GM21529 (cell line): ENCODE results near the gene TREM1.
"Not testable (repeated sequence)": the region's sequence is repeated elsewhere in the genome, so short reads cannot be mapped to it uniquely, and the experiment has no call there.

Experiments used
- ATAC-seq: cut with Tn5 transposase; IDR thresholded peaks from one replicate; pipeline ENCODE4 v1.9.1; 2021; ENCODE audit not compliant: unreplicated experiment

The TREM1 gene

DNA sequence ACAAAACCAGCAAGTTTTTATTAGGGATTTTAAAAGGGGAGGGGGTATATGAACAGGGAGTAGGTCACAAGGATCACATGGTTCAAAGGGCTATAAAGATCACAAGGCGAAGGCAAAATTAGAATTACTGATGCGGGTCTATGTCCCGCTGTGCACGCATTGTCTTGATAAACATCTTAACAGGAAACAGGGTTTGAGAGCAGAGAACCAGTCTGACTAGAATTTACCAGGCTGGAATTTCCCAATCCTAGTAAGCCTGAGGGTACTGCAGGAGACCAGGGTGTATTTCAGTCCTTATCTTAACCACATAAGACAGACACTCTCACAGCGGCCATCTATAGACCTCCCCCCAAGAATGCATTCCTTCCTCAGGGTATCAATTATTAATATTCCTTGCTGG is 10.8 kb upstream of the TREM1 start:
- ATAC-seq, result not testable (repeated sequence)

GRCh38 chr6:41294214-41294872 is 7.9 kb upstream of the TREM1 start:
- ATAC-seq, result no peak

DNA sequence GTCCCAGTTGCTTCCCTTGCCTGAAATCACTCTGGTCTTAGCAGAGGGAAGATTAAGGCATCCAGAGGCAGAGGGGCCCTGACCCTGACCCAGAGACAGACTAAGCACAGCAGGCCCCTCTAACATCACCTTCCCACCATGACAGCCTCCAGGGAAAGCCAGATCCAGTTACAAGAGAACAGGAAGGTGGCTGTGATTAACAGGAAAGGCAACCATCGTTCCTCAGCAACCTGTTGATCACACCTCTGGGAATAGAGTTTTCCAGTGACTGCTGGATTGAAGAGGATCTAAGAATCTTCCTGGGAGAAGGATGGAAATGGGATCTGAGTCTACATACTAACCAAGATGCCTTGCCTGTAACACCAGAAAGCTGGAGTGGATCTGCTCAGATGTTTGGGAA is 5.2 kb upstream of the TREM1 start:
- no peak for ATAC-seq

DNA sequence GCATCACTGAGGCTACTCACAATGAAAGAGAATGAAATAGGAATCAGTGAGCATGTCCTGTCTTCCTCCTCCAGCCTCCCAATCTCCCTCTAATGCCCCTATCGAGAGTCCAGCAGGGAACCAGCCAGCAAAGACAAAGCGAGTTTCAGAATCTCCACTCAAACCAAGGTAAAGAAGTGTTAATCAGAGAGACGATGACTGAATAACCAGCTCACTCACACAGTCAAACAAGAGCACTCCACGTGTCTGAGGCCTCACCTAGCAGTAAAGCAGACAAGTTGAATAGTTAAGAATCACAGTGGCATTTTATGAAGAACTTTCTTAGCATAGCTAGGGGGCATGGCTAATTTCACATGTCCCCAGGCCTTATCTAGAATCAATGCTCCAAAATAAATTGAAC is 3.3 kb upstream of the TREM1 start:
- no peak for ATAC-seq

DNA sequence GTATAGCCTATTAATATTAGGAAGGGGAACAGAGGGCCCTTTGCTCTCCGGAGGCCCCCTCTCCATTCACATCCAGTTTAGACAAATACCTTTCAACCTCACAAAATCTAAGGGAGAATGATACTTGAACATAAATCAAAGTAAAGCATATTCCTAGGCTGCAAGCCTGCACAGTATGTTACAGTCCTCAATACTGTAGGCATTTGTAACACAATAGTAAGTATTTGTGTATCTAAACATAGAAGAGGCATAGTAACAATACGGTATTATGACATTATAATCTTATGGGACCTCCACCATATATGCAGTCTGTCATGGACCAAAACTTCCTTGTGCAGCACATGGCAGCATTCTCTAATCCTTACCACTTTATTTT is 2.3 kb upstream of the TREM1 start:
- ATAC-seq, result no peak

GRCh38 chr6:41288030-41288753 is 1.7 kb upstream of the TREM1 start:
- peak; percentile 71 for ATAC-seq

DNA sequence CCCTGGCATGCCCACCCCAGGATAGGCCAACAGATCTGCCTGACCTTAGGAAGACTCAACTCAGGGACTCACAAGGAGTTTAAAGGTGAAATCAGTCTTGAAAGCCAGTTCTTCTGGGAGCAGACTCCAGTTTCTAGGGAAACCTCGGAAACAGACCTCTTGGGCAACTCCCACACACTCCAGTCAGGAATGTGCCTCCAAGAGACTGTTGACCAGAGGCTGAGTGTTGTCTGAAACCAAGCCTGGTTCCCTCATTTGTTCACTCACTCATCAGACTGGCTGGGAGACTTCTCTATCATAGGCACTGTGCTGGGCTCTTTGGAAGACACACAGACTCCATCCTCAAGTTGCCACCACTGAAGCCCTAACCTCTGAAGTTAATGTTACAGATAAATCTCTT is 1.8 kb downstream of the TREM1 start:
- ATAC-seq, result no peak

- no peak for ATAC-seq
These were observed 2.9 kb downstream of the TREM1 start for GRCh38 chr6:41283600-41283999.

DNA sequence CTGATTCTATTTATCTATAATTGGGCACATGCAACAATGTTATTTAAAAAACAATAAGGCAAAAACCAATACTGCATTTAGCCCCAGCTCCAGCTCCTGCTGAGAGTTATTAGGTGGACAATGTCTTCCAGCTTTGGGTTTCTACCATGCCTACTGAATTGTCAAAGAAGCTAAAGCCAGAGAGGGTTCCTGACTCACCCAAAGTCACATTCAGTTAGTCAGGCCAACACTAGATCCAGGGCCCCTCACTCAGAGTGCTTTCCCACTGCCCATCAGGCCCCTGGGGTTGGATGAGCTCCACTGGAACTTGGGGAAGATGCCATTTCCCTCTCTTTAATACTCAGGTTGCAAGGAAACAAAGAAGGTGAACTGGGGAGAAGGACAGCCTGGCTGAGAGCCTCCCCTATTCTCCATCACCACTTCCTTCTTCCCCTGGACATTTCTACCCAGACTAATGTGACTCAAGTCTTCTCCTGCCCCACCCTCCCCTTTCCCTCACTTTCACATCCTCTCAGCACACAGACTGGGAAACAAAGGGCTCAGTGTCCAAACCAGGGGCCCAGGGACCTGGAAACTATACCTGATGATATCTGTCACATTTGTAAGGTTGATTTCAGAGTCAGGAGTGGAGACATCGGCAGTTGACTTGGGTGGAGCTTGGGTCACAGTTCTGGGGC is 6.0 kb downstream of the TREM1 start:
- ATAC-seq, result no peak

DNA sequence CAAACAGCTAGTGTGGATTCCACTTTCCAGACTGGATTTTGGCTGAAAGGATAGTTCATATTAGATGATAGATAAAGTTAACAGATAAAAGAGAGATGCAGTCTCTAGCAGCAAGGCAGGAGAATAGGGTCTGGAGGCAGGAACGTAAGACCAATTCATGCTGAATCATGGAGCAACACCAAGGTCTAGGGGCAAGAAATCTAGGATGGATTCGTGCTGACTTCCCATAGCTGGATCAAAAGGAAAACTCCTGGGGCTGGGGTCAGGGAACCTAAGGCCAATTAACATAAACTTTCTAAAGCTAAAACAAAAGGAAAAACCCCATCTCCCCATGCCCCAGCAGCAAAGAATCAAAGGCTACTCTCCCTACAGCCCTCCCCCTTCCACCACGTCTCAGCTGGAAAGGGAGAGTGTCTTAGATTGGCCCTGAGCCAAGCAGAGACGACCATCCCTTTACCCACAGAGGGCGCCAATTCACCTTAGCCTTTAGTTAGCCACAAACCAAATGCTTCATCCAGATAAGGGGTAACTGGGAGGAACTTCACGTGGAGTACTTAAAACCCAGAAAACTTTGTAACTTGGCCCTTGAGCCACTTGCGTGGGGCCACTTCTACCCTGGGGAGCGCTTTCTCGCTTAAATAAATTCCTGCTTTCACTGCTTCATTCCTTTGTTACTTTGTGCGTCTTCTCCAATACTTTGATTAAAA is 7.6 kb downstream of the TREM1 start:
- no peak for ATAC-seq

DNA sequence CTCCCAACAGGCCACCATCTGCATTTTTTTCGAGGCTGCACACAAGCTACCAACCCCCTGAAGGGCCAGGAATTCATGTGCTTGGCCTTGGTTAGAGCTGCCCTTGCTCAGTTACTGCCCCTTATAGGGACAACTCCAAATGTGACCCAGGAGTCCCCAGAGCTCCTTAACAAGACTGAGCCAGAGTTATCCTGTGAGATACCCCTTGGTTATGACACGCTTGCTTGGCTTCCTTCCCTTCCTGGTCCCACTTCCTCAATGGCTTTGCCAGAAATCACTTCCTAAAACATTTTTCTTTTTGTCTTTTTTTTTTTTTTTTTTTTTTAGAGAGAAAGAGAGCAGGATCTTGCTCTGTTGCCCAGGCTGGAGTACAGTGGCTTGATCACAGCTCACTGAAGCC is 8.9 kb downstream of the TREM1 start:
- ATAC-seq, result no peak

- ATAC-seq, result no peak
These were observed 11.0 kb downstream of the TREM1 start for GRCh38 chr6:41275489-41275888.

DNA sequence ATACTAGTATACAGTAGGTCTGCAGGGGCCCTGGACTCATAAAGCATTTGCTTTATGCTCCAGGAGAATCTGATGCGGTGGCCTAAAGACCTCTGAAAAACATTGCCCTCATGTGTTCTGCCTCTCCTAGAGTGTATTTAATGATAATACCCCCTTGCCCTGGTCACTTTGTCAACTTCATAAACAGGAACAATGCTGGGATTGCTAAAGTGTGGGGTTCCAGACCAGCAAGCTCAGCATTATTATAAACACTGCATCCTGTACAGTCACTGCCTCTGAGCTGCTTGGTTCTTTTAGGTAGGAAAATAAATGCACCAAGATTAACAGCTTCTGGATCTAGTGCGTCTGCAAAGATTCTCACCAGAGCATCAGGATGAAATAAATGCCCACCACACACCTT is 12.2 kb downstream of the TREM1 start:
- ATAC-seq, result no peak

DNA sequence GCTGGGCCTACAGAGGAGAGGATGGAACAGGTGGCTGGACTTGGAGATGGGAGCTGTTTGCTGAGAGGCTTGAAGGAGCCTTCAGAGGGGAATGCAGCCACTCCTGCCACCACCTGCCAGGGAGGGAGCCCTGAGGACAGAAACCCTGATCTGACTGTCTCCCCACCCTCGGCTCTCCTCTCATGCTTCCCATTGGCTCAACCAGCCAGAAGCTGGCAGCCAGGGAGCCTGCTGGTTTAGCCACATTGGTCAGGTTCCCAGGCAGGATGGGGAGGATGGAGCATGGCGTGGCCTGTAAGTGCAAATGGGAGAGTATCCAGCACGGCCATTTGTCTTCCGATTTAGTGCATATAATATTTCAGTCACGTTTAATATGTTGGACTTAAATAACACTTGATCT is 12.8 kb downstream of the TREM1 start:
- ATAC-seq, result no peak

- ATAC-seq, result no peak
These were observed 13.8 kb downstream of the TREM1 start for GRCh38 chr6:41272591-41273240.

DNA sequence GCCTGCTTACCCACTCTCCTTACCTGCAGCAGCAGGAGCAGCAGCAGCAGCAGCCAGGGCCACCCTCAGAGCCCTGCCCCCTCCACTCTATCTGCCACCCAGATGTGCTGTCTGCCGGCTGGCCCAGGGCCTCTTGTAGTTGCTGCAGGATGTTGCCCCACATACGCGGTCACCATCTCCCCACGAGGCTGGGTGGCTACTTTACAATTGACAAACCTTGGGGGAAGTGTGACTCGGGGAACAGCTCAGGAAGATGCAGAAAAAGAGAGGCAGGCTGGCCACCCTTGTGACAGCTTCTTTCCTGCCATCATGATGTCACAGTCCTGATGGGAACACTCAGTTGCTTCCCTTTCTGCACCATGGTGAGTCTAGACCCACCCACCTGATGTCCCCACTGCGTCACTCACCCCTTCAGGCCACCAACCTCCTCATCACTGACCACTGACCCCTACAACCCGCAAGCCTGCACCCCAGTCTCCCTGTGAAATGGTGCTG is 14.5 kb downstream of the TREM1 start:
- no peak for ATAC-seq

- ATAC-seq, result no peak
These were observed 16.8 kb downstream of the TREM1 start for GRCh38 chr6:41269716-41270115.

DNA sequence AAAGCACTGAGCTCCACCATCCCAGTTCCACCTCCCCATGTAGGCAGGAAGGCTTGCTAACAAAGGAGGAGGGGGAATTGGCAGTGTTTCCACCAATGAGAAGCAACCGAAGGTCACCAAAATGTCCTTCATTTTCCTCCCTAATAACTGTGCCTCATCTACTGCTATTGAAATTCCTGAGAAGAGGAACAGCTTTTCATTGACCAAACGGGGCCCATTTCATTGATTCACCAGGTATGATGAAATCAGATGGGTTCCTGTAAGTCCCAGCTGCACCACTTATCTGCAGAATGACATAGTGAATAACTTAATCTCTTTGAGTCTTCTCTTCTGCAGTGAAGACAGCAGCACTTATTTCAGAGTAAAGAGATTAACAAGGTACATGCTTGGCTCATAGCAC is 17.3 kb downstream of the TREM1 start:
- ATAC-seq, result no peak

- no peak for ATAC-seq
These were observed 18.0 kb downstream of the TREM1 start for GRCh38 chr6:41268478-41268877.

DNA sequence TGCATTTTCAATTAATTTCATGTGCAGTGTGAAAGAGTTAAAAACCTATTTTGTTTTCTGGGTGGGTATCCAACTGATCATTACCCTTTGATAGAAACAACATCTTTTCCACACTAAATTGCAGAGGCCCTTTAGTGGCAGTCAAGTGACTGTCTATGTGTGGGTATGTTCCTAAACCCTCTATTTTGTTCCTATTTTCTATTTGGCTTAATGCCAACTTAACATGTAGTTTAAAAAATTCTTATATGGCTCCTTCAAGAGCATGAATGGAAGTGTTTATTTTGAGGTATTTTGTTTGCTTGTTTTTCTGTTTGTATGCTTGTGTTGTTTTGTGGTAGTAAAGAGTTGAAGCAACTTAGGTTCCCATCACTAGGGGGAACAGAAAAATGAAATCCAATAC is 19.9 kb downstream of the TREM1 start:
- ATAC-seq, result no peak

DNA sequence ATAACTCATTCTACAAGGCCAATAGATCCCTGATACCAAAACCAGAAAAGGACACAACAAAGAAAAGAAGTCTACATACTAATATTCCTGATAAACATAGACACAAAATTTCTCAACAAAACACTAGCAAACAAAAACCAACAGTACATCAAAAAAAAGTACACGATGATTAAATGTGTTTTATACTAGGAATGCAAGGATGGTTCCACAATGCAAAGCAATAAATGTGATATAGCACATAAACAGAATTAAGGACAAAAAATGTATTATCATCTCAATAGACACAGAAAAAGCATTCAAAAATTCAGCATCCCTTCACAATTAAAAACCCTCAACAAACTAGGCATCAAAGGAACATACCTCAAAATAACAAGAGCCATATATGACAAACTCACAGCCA is 23.2 kb downstream of the TREM1 start:
- ATAC-seq, result no peak
